HepG2 (cell line): ENCODE data around the gene NLRC5. TPM values are rescaled to one million over a fixed set of nuclear protein-coding genes. Genes with fewer than 3 reads are reported as not detected.

Experiments used
- AKAP8 ChIP-seq: sonication (generic); formaldehyde crosslinking; IDR thresholded peaks from 2 replicates; pipeline ENCODE4 v1.5.1; 2020; ENCODE audit warnings: mild to moderate bottlenecking, missing genetic modification reagents
- ARID2 ChIP-seq: sonication (generic); formaldehyde crosslinking; IDR thresholded peaks from 2 replicates; pipeline ENCODE4 v1.8.1; 2022; ENCODE audit warnings: mild to moderate bottlenecking, missing genetic modification reagents, borderline replicate concordance
- ARID4A ChIP-seq: sonication (generic); formaldehyde crosslinking; IDR thresholded peaks from 2 replicates; pipeline ENCODE4 v1.5.0; 2020; ENCODE audit warnings: mild to moderate bottlenecking, missing genetic modification reagents, borderline replicate concordance
- CBFB ChIP-seq: sonication (generic); formaldehyde crosslinking; IDR thresholded peaks from 2 replicates; pipeline ENCODE4 v1.4.0; 2020; ENCODE audit warnings: missing genetic modification reagents
- CBX1 ChIP-seq: IDR thresholded peaks from one replicate; pipeline ENCODE4 v1.6.1; 2016; ENCODE audit warnings: antibody characterized with exemption, low read depth
- DR1 ChIP-seq: sonication (generic); formaldehyde crosslinking; IDR thresholded peaks from 2 replicates; pipeline ENCODE4 v1.8.0; 2021; ENCODE audit warnings: mild to moderate bottlenecking, missing genetic modification reagents, inconsistent platforms
- HBP1 ChIP-seq: IDR thresholded peaks from 2 replicates; pipeline ENCODE4 v1.6.1; 2016; ENCODE audit warnings: low read depth, control low read depth
- JUNB ChIP-seq: sonication (generic); formaldehyde crosslinking; IDR thresholded peaks from 2 replicates; pipeline ENCODE4 v1.8.0; 2022; ENCODE audit warnings: missing genetic modification reagents, mild to moderate bottlenecking, borderline replicate concordance
- MAX ChIP-seq: IDR thresholded peaks from 2 replicates; pipeline ENCODE4 v1.6.1; 2012; ENCODE audit warnings: inconsistent platforms
- NPAS2 ChIP-seq: sonication (generic); formaldehyde crosslinking; IDR thresholded peaks from 2 replicates; pipeline ENCODE4 v1.8.0; 2022; ENCODE audit warnings: mild to moderate bottlenecking, missing genetic modification reagents, borderline replicate concordance
- PATZ1 ChIP-seq: sonication (generic); formaldehyde crosslinking; IDR thresholded peaks from 2 replicates; pipeline ENCODE4 v1.4.0; 2020; ENCODE audit warnings: missing genetic modification reagents
- RNF2 ChIP-seq: fragments of 450-650 bp; conservative IDR thresholded peaks from 2 replicates; pipeline ENCODE4 v1.6.1; 2016; ENCODE audit warnings: low read depth
- SIN3A ChIP-seq: IDR thresholded peaks from 2 replicates; pipeline ENCODE4 v1.6.1; 2011; ENCODE audit warnings: low read depth, mild to moderate bottlenecking, control low read depth, low read length, borderline replicate concordance
- SP2 ChIP-seq: sonication (generic); formaldehyde crosslinking; IDR thresholded peaks from 2 replicates; pipeline ENCODE4 v1.5.1; 2020; ENCODE audit warnings: mild to moderate bottlenecking, missing genetic modification reagents
- ZBTB3 ChIP-seq: sonication (generic); formaldehyde crosslinking; IDR thresholded peaks from 2 replicates; pipeline ENCODE4 v1.4.0; 2020; ENCODE audit warnings: low read depth, mild to moderate bottlenecking, moderate library complexity, missing genetic modification reagents, borderline replicate concordance
- ZMYM3 ChIP-seq: sonication (generic); formaldehyde crosslinking; IDR thresholded peaks from 2 replicates; pipeline ENCODE4 v1.5.1; 2020; ENCODE audit warnings: mild to moderate bottlenecking, missing genetic modification reagents
- ZNF432 ChIP-seq: sonication (generic); formaldehyde crosslinking; IDR thresholded peaks from 2 replicates; pipeline ENCODE4 v1.5.0; 2020; ENCODE audit warnings: missing genetic modification reagents, mild to moderate bottlenecking, borderline replicate concordance
- ZNF556 ChIP-seq: sonication (generic); formaldehyde crosslinking; IDR thresholded peaks from 2 replicates; pipeline ENCODE4 v1.4.0; 2020; ENCODE audit warnings: mild to moderate bottlenecking, missing genetic modification reagents, borderline replicate concordance
- ZNF580 ChIP-seq: IDR thresholded peaks from 2 replicates; pipeline ENCODE4 v1.6.1; 2016; ENCODE audit warnings: low read depth, borderline replicate concordance
- ZNF7 ChIP-seq: IDR thresholded peaks from 2 replicates; pipeline ENCODE4 v1.6.1; 2016; ENCODE audit warnings: missing biosample characterization, missing genetic modification reagents
- ZNF747 ChIP-seq: sonication (generic); formaldehyde crosslinking; IDR thresholded peaks from 2 replicates; pipeline ENCODE4 v1.8.1; 2023; ENCODE audit warnings: missing genetic modification reagents, mild to moderate bottlenecking, borderline replicate concordance
- ZNF761 ChIP-seq: sonication (generic); formaldehyde crosslinking; conservative IDR thresholded peaks from 2 replicates; pipeline ENCODE4 v1.4.0; 2020; ENCODE audit warnings: mild to moderate bottlenecking, missing genetic modification reagents
- polyA plus RNA-seq, 8 experiments: library from polyadenylated mRNA; depleted of rRNA in 3 of 8; stranded (reverse) in 7 of 8; unstranded in 1 of 8; fragments of >200 nt; fragmentation: Illumina TruSeq in 4 of 8; extraction: Trizol in 4 of 8; gene quantifications; 2 replicates each; pipeline versions ENCODE4 v1.2.1 to v1.2.3, GENCODE V29; 2011 to 2016; ENCODE audit warnings: low read depth in 4 of 8, missing spikeins in 1 of 8, mixed read lengths in 1 of 8; ENCODE audit not compliant: insufficient read depth in 1 of 8
- total RNA-seq, 5 experiments: library from RNA; depleted of rRNA; stranded (reverse); fragments of >200 nt; fragmentation: Illumina TruSeq; extraction: Trizol; gene quantifications; 2 replicates each; pipeline ENCODE4 v1.2.3, GENCODE V29; 2016; ENCODE audit warnings: low read depth in 1 of 5

NLRC5 gene
- total and polyA plus RNA-seq, 2 of the 13 experiments (the other 11 are each of a cell fraction or from before 2014, with no cell fraction given), result 6.3 to 12.7 TPM

GRCh38 chr16:57091975-57092785, 102.8 kb downstream of the NLRC5 start, which contains the start of gene CPNE2 (continued):
- TF ChIP-seq PATZ1 (CRISPR knock-in tag) (peak; percentile 24; the same call in 1 of the 2 replicates), RNF2 (peak; percentile 24; the same call in 1 of the 2 replicates), MAX (no peak), NPAS2 (CRISPR knock-in tag) (no peak), ARID2 (CRISPR knock-in tag) (0 out of 2 replicates have a peak, but pooled peaks have one; percentile 45), ARID4A (CRISPR knock-in tag) (no peak; the same call in 1 of the 2 replicates), ZNF432 (CRISPR knock-in tag) (no peak), HBP1 (CRISPR knock-in tag) (no peak), ZMYM3 (CRISPR knock-in tag) (no peak), ZNF556 (CRISPR knock-in tag) (peak; percentile 15; the same call in 1 of the 2 replicates), AKAP8 (CRISPR knock-in tag) (no peak), JUNB (CRISPR knock-in tag) (no peak), ZNF747 (CRISPR knock-in tag) (no peak), SP2 (CRISPR knock-in tag) (no peak), ZNF761 (peak; percentile 29; the same call in 1 of the 2 replicates), ZBTB3 (CRISPR knock-in tag) (no peak), CBX1 (no peak), DR1 (no peak), SIN3A (peak; percentile 34; the same call in 1 of the 2 replicates), CBFB (CRISPR knock-in tag) (no peak), ZNF580 (no peak), ZNF7 (no peak)
